ENCODE measurements around the gene IFITM1. TPM values are rescaled to one million over a fixed set of nuclear protein-coding genes. Genes with fewer than 3 reads are reported as not detected.

IFITM1 gene
- total and polyA plus RNA-seq, 9 of the 15 experiments (the other 6 are each of a cell fraction or from before 2014, with no cell fraction given), result 691 to 5,579 (median 974) TPM

GRCh38 chr11:326842-327580 is 13.2 kb downstream of the IFITM1 start (continued):
- no peak for TF ChIP-seq FOXO4 (CRISPR knock-in tag; IDR thresholded peaks at IDR 0.05)
- no peak for TF ChIP-seq ZNF165 (CRISPR knock-in tag; IDR thresholded peaks at IDR 0.05; ENCODE audit: borderline replicate concordance)
- no peak; the same call in 1 of the 2 replicates for TF ChIP-seq ZBED1 (IDR thresholded peaks at IDR 0.05)
- no peak for TF ChIP-seq ZNF384 (IDR thresholded peaks at IDR 0.05; ENCODE audit: low read depth, low read length)
- TF ChIP-seq ERF (CRISPR knock-in tag; IDR thresholded peaks at IDR 0.05), result no peak
- peak; percentile 35 for TF ChIP-seq RBM39 (optimal IDR thresholded peaks at IDR 0.05; ENCODE audit: low read depth, low read length)
- 0 out of 2 replicates have a peak, but pooled peaks have one; percentile 50 for TF ChIP-seq ELF2 (CRISPR knock-in tag; IDR thresholded peaks at IDR 0.05)
- 0 out of 4 replicates have a peak, but pooled peaks of 1 of the 2 experiments have one; percentile 17 for TF ChIP-seq ZNF318 (IDR thresholded peaks at IDR 0.05; ENCODE audit: borderline replicate concordance in 1 of 2, low read depth in 1 of 2)
- TF ChIP-seq CAMTA2 (CRISPR knock-in tag; conservative IDR thresholded peaks at IDR 0.05), result no peak
- TF ChIP-seq ARID2 (IDR thresholded peaks at IDR 0.05), result no peak
- TF ChIP-seq ZNF518B (CRISPR knock-in tag; IDR thresholded peaks at IDR 0.05), result no peak
- no peak for TF ChIP-seq POLR2AphosphoS2 (IDR thresholded peaks at IDR 0.05; ENCODE audit: low read length)
- no peak for TF ChIP-seq NUFIP1 (IDR thresholded peaks at IDR 0.05; ENCODE audit: partially characterized antibody)
- no peak for TF ChIP-seq ARHGAP35 (IDR thresholded peaks at IDR 0.05; ENCODE audit: partially characterized antibody)
- TF ChIP-seq SIN3B (IDR thresholded peaks at IDR 0.05; ENCODE audit: low read depth), result no peak
- no peak for TF ChIP-seq ZNF408 (CRISPR knock-in tag; IDR thresholded peaks at IDR 0.05; ENCODE audit: low read depth)

Measured in K562 (cell line).